HepG2 (cell line): Measurements from ENCODE around the gene MMD2. TPM values are rescaled to one million over a fixed set of nuclear protein-coding genes. Genes with fewer than 3 reads are reported as not detected.
"Not testable (repeated sequence)": the region's sequence is repeated elsewhere in the genome, so short reads cannot be mapped to it uniquely, and the experiment has no call there.

Experiments
- ATAC-seq: fragments of 200-7000 bp; cut with Tn5 transposase; 3 replicates; pipeline ENCODE4 v1.9.1; 2020; ENCODE audit warnings: mild to moderate bottlenecking, moderate library complexity
- BruUV-seq: library from RNA; stranded (reverse); fragments of 400-500 nt; replicated peaks from 2 replicates; lab custom pipeline; 2021; lab: Mats Ljungman, UMichigan
- CTCF ChIA-PET: fragments of 300-600 bp; formaldehyde crosslinking; extraction: SDS; loops from one replicate; lab custom pipeline; 2021; ENCODE audit warnings: low total read pairs, inconsistent platforms, low intra/inter-chr PET ratio; lab: Yijun Ruan, JAX
- POLR2A ChIA-PET: fragments of 350-600 bp; sonication (Branson Sonifier 250); formaldehyde crosslinking; loops from one replicate; lab custom pipeline; 2020; ENCODE audit warnings: antibody characterized with exemption, inconsistent platforms; lab: Yijun Ruan, JAX
- DNase-seq: peaks from one replicate; pipeline ENCODE4 v3.0.0-alpha.2; 2015; ENCODE audit warnings: low spot score
- FAIRE-seq: peaks from 3 replicates; lab custom pipeline; 2011; peaks lifted over from hg19 to GRCh38; lab: Jason Lieb, UNC
- H2AFZ ChIP-seq: one replicate; pipeline ENCODE4 v1.6.1; 2011; ENCODE audit warnings: low read length, inconsistent platforms
- H3K27ac ChIP-seq: fragments of 300-600 bp; 3 replicates; pipeline ENCODE4 v1.8.0; 2011; ENCODE audit warnings: mixed run types, mild to moderate bottlenecking, mixed read lengths, low read length, inconsistent platforms; ENCODE audit not compliant: insufficient read depth; ENCODE audit errors: extremely low read length
- H3K27me3 ChIP-seq, 2 experiments: fragments of 200-600 bp in 1 of 2; 2 replicates in 1 of 2; 3 replicates in 1 of 2; pipeline versions ENCODE4 v1.6.0 to v1.8.0; 2011; ENCODE audit warnings: low read length in 2 of 2, mild to moderate bottlenecking in 2 of 2, moderate library complexity in 2 of 2, inconsistent platforms in 1 of 2; ENCODE audit not compliant: insufficient read depth in 2 of 2, control insufficient read depth in 1 of 2
- H3K36me3 ChIP-seq, 2 experiments: fragments of 200-600 bp in 1 of 2; replicated peaks in 1 of 2; 2 replicates in 1 of 2; 3 replicates in 1 of 2; pipeline versions ENCODE4 v1.5.1 to v1.8.0; 2011; ENCODE audit warnings: low read length in 2 of 2, inconsistent platforms in 1 of 2; ENCODE audit not compliant: insufficient read depth in 2 of 2, control insufficient read depth in 1 of 2
- H3K4me1 ChIP-seq: 2 replicates; pipeline ENCODE4 v1.5.1; 2012; ENCODE audit warnings: low read length, inconsistent platforms; ENCODE audit not compliant: insufficient read depth
- H3K4me2 ChIP-seq: 2 replicates; pipeline ENCODE4 v1.6.0; 2011; ENCODE audit warnings: low read depth, low read length, inconsistent platforms
- H3K4me3 ChIP-seq, 3 experiments: fragments of 200-600 bp in 1 of 3; sonication (generic), shearing (Covaris generic) in 1 of 3; replicated peaks in 1 of 3; 2 replicates each; pipeline ENCODE4 v1.5.1; 2011 to 2016; ENCODE audit warnings: low read length in 3 of 3, inconsistent platforms in 2 of 3, low read depth in 2 of 3, mild to moderate bottlenecking in 2 of 3, control low read depth in 1 of 3, mixed read lengths in 1 of 3; ENCODE audit not compliant: insufficient read depth in 1 of 3
- H3K79me2 ChIP-seq: one replicate; pipeline ENCODE4 v1.6.1; 2011; ENCODE audit warnings: low read length, inconsistent platforms; ENCODE audit not compliant: insufficient read depth
- H3K9ac ChIP-seq: 2 replicates; pipeline ENCODE4 v1.6.0; 2011; ENCODE audit warnings: mild to moderate bottlenecking, low read depth, low read length, inconsistent platforms; ENCODE audit not compliant: insufficient read depth
- H3K9me3 ChIP-seq: 2 replicates; pipeline ENCODE4 v1.5.1; 2012; ENCODE audit warnings: mild to moderate bottlenecking, low read length
- H4K20me1 ChIP-seq: 2 replicates; pipeline ENCODE4 v1.6.0; 2011; ENCODE audit warnings: inconsistent platforms, mild to moderate bottlenecking, low read length, moderate library complexity; ENCODE audit not compliant: insufficient read depth
- ATF7 ChIP-seq, 2 experiments: fragments of 450-650 bp in 1 of 2; sonication (generic) in 1 of 2; formaldehyde crosslinking in 1 of 2; IDR thresholded peaks; 2 replicates each; pipeline versions ENCODE4 v1.4.0 to v1.6.1; 2016 to 2020; ENCODE audit warnings: antibody characterized with exemption in 1 of 2, mild to moderate bottlenecking in 1 of 2, missing genetic modification reagents in 1 of 2
- CEBPB ChIP-seq: IDR thresholded peaks from 2 replicates; pipeline ENCODE4 v1.6.1; 2011; ENCODE audit warnings: low read depth, low read length, improper control_type of control experiment, borderline replicate concordance
- ZNF891 ChIP-seq: sonication (generic); formaldehyde crosslinking; IDR thresholded peaks from 2 replicates; pipeline ENCODE4 v1.5.0; 2020; ENCODE audit warnings: mild to moderate bottlenecking, missing genetic modification reagents
- WGBS: methylation state at CpG from one replicate; pipeline ENCODE4 v1.1.6; 2017; ENCODE audit warnings: low lambda C conversion rate; 5-methylcytosine and 5-hydroxymethylcytosine counted together
- in situ Hi-C: cut with HindIII; loops from 2 replicates; pipeline ENCODE4 v1.10.0; 2017; ENCODE audit warnings: low pct_unique_long_range_greater_than_20kb; ENCODE audit not compliant: extremely low pct_ligation_motif_present
- intact Hi-C: fragments of 100-400 bp; cut with micrococcal nuclease; formaldehyde crosslinking; loops from one replicate; pipeline ENCODE4 v1.10.0; 2022; ENCODE audit not compliant: unreplicated experiment
- polyA plus RNA-seq, 8 experiments: library from polyadenylated mRNA; depleted of rRNA in 3 of 8; stranded (reverse) in 7 of 8; unstranded in 1 of 8; fragments of >200 nt; fragmentation: Illumina TruSeq in 4 of 8; extraction: Trizol in 4 of 8; gene quantifications; 2 replicates each; pipeline versions ENCODE4 v1.2.1 to v1.2.3, GENCODE V29; 2011 to 2016; ENCODE audit warnings: low read depth in 4 of 8, missing spikeins in 1 of 8, mixed read lengths in 1 of 8; ENCODE audit not compliant: insufficient read depth in 1 of 8
- total RNA-seq, 5 experiments: library from RNA; depleted of rRNA; stranded (reverse); fragments of >200 nt; fragmentation: Illumina TruSeq; extraction: Trizol; gene quantifications; 2 replicates each; pipeline ENCODE4 v1.2.3, GENCODE V29; 2016; ENCODE audit warnings: low read depth in 1 of 5

The MMD2 gene
- total and polyA plus RNA-seq, 2 of the 13 experiments (the other 11 are each of a cell fraction or from before 2014, with no cell fraction given): not detected

DNA sequence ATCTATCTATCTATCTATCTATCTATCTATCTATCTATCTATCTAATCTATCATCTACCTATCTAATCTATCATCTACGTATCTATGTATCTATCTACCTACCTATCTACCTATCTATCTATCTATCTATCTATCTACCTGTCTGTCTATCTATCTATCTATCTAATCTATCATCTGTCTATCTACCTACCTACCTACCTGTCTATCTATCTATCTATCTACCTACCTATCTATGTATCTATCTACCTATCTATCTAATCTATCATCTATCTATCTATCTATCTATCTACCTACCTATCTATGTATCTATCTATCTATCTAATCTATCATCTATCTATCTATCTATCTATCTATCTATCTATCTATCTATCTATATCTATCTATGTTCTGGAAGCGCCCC is 67.5 kb downstream of the MMD2 start:
- H3K79me2 ChIP-seq, H3K9me3 ChIP-seq, ATAC-seq, CTCF ChIA-PET, H3K4me1 ChIP-seq, H3K9ac ChIP-seq, in situ Hi-C loops, H2AFZ ChIP-seq, H3K36me3 ChIP-seq, DNase-seq, H3K27me3 ChIP-seq, H3K27ac ChIP-seq, POLR2A ChIA-PET, FAIRE-seq, H3K4me3 ChIP-seq, BruUV-seq, H3K4me2 ChIP-seq, intact Hi-C loops, H4K20me1 ChIP-seq: not testable (repeated sequence)
- WGBS: 68% methylated on average over 2 of the region's 2 CpGs

DNA sequence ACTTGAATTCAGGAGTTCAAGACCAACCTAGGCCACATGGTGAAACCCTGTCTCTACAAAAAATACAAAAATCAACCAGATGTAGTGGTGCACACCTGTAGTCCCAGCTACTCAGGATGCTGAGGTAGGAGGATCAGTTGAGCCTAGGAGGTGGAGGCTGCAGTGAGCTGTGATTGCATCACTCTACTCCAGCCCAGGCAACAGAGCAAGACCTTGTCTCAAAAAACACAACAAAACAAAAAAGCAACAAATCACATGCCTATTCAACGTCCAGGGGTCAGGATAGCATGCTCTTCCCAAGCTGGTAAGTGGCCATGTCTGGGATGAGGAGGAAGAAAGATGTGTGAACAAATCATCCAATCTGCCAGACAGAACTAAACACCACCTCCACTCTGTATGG is 69.3 kb downstream of the MMD2 start:
- no peaks in the 10 kb centered on the region for H3K79me2 ChIP-seq
- no peak for TF ChIP-seq ZNF891 (CRISPR knock-in tag)
- TF ChIP-seq CEBPB: peak; percentile 26; the same call in 1 of the 2 replicates
- TF ChIP-seq ATF7 (IDR thresholded peaks at IDR 0.05): peak; percentile 40; the same call in 1 of the 2 replicates
- TF ChIP-seq ATF7 (CRISPR knock-in tag; IDR thresholded peaks at IDR 0.05): no peak
- DNase-seq (no peak), FAIRE-seq (no peak), ATAC-seq (no peak)
- no peaks in the 10 kb centered on the region for H3K4me1 ChIP-seq
- 0 out of 5 replicates have a peak, but pooled peaks cover 0 to 4% of the 10 kb centered on the region in 2 experiments for H3K27me3 ChIP-seq
- intact Hi-C loops (no loop called here), in situ Hi-C loops (no loop called here)
- no TSS peak for BruUV-seq
- no peak overlapping the region for H3K9ac ChIP-seq
- WGBS: 0% methylated on average over 1 of the region's 1 CpG
- H3K4me3 ChIP-seq: no peak overlapping the region
- no peak overlapping the region for H3K27ac ChIP-seq
- H3K9me3 ChIP-seq: no peaks in the 10 kb centered on the region
- H2AFZ ChIP-seq: no peak overlapping the region
- no peaks in the 10 kb centered on the region for H4K20me1 ChIP-seq
- POLR2A ChIA-PET: no interaction called here
- H3K4me2 ChIP-seq: no peak overlapping the region
- no peaks in the 10 kb centered on the region for H3K36me3 ChIP-seq
- CTCF ChIA-PET: no interaction called here
